Panc1 (cell line): Measurements from ENCODE around the gene VEZT.

Source experiments
- POLR2AphosphoS5 ChIP-seq: IDR thresholded peaks from 2 replicates; pipeline ENCODE4 v1.6.1; 2012; ENCODE audit warnings: mild to moderate bottlenecking, low read depth, low read length, moderate library complexity
- TF ChIP-seq, protein P1 (sequence below): fragments of 450-650 bp; IDR thresholded peaks from 2 replicates; pipeline ENCODE4 v1.5.1; 2017; ENCODE audit warnings: mild to moderate bottlenecking

DNA sequence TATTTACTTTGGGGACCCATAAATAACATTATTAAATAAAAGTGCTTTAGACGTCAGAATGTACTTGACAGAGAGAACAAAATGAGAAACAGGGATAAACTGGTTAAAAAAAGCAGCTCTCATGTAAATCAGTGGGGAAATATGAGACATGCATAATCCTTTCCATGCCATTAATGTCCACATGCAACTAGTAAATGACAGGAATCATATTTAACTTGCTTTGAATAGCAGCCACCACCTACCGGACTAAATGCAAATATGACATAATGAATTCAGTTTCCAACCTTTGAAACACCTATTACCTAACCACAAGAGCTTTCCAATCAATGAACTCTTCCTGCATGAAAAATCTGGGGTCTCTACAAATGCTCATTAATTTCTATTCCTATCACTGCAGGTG is 20.0 kb upstream of the VEZT start:
- TF ChIP-seq, protein P1, sequence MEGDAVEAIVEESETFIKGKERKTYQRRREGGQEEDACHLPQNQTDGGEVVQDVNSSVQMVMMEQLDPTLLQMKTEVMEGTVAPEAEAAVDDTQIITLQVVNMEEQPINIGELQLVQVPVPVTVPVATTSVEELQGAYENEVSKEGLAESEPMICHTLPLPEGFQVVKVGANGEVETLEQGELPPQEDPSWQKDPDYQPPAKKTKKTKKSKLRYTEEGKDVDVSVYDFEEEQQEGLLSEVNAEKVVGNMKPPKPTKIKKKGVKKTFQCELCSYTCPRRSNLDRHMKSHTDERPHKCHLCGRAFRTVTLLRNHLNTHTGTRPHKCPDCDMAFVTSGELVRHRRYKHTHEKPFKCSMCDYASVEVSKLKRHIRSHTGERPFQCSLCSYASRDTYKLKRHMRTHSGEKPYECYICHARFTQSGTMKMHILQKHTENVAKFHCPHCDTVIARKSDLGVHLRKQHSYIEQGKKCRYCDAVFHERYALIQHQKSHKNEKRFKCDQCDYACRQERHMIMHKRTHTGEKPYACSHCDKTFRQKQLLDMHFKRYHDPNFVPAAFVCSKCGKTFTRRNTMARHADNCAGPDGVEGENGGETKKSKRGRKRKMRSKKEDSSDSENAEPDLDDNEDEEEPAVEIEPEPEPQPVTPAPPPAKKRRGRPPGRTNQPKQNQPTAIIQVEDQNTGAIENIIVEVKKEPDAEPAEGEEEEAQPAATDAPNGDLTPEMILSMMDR, result no peak
- no peak for TF ChIP-seq POLR2AphosphoS5
